Midbrain (tissue), 1 donor: Measurements from ENCODE around the gene DYSF.
A peak's percentile ranks its signal among the peaks of the same experiment; 100 is the strongest.

ENCODE experiments used
- DNase-seq: peaks from one replicate; lab custom pipeline; 2025; lab: John Stamatoyannopoulos, UW

DYSF gene

GRCh38 chr2:71571945-71572344 is 118.6 kb downstream of the DYSF start:
- no peak for DNase-seq

GRCh38 chr2:71575966-71576365 is 122.6 kb downstream of the DYSF start:
- DNase-seq: peak; percentile 74

- peak; percentile 73 for DNase-seq
These were observed 123.2 kb downstream of the DYSF start for GRCh38 chr2:71576541-71576940.

GRCh38 chr2:71577209-71577608 is 123.8 kb downstream of the DYSF start:
- no peak for DNase-seq

- DNase-seq: peak; percentile 90
These were observed 125.5 kb downstream of the DYSF start for GRCh38 chr2:71578767-71579342.

- no peak for DNase-seq
These were observed 127.7 kb downstream of the DYSF start for GRCh38 chr2:71581026-71581425.

GRCh38 chr2:71583876-71584275 is 130.5 kb downstream of the DYSF start:
- DNase-seq: no peak

GRCh38 chr2:71586471-71586870 is 133.1 kb downstream of the DYSF start:
- no peak for DNase-seq

GRCh38 chr2:71587509-71588073 is 134.2 kb downstream of the DYSF start:
- no peak for DNase-seq

GRCh38 chr2:71588497-71589170 is 135.3 kb downstream of the DYSF start:
- no peak for DNase-seq

- no peak for DNase-seq
These were observed 136.4 kb downstream of the DYSF start for GRCh38 chr2:71589763-71590162.

GRCh38 chr2:71591044-71591443 is 137.7 kb downstream of the DYSF start:
- no peak for DNase-seq

- DNase-seq: peak; percentile 69
These were observed 138.9 kb downstream of the DYSF start for GRCh38 chr2:71592181-71592711.

- no peak for DNase-seq
These were observed 142.2 kb downstream of the DYSF start for GRCh38 chr2:71595569-71595968.

- DNase-seq: peak; percentile 93
These were observed 142.7 kb downstream of the DYSF start for GRCh38 chr2:71596011-71596410.

GRCh38 chr2:71597756-71598155 is 144.4 kb downstream of the DYSF start:
- no peak for DNase-seq

GRCh38 chr2:71598526-71598925 is 145.2 kb downstream of the DYSF start:
- DNase-seq: no peak

- no peak for DNase-seq
These were observed 145.7 kb downstream of the DYSF start for GRCh38 chr2:71599038-71599437.

GRCh38 chr2:71599646-71600236 is 146.4 kb downstream of the DYSF start:
- DNase-seq: no peak

- no peak for DNase-seq
These were observed 147.2 kb downstream of the DYSF start for GRCh38 chr2:71600555-71600954.

- no peak for DNase-seq
These were observed 148.1 kb downstream of the DYSF start for GRCh38 chr2:71601136-71602114.

- no peak for DNase-seq
These were observed 148.7 kb downstream of the DYSF start for GRCh38 chr2:71602115-71602495.
